Activated CD4-positive, CD25-positive, alpha-beta regulatory T cell treated with anti-CD3 and anti-CD28 coated beads, Interleukin-2, amount 50 U/mL, for 24 hours (primary cell): ENCODE measurements around the gene BTLA.
"Not testable (repeated sequence)": the region's sequence is repeated elsewhere in the genome, so short reads cannot be mapped to it uniquely, and the experiment has no call there.

Experiments
- ATAC-seq, 2 donors: fragments of 150-1000 bp; cut with Tn5 transposase; one replicate each; pipeline ENCODE4 v1.10.0; 2021; ENCODE audit warnings: mild to moderate bottlenecking in 1 of 2, moderate library complexity in 1 of 2

The BTLA gene

GRCh38 chr3:112437146-112438022 is 61.9 kb downstream of the BTLA start:
- peak; percentile 25 to 51 for ATAC-seq

- no peak for ATAC-seq
These were observed 69.3 kb downstream of the BTLA start for GRCh38 chr3:112429960-112430359.

DNA sequence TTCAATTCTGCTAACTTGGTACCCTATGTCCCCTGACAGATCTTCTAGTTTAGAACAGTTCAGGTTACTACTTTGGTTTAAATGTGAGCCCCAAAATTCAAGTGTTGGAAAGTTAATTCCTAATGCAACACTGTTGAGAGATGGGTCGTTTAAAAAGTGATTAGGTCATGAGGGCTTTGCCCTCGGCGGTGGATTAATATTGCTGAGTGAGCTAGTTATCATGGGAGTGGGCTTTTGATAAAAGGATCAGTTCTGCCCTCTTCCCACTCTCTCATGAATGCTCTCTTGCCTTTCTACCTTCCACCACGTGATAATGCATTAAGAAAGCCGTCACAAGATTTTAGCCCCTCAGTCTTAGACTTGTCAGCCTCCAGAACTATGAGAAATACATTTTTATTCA is 72.1 kb downstream of the BTLA start:
- no peak for ATAC-seq

DNA sequence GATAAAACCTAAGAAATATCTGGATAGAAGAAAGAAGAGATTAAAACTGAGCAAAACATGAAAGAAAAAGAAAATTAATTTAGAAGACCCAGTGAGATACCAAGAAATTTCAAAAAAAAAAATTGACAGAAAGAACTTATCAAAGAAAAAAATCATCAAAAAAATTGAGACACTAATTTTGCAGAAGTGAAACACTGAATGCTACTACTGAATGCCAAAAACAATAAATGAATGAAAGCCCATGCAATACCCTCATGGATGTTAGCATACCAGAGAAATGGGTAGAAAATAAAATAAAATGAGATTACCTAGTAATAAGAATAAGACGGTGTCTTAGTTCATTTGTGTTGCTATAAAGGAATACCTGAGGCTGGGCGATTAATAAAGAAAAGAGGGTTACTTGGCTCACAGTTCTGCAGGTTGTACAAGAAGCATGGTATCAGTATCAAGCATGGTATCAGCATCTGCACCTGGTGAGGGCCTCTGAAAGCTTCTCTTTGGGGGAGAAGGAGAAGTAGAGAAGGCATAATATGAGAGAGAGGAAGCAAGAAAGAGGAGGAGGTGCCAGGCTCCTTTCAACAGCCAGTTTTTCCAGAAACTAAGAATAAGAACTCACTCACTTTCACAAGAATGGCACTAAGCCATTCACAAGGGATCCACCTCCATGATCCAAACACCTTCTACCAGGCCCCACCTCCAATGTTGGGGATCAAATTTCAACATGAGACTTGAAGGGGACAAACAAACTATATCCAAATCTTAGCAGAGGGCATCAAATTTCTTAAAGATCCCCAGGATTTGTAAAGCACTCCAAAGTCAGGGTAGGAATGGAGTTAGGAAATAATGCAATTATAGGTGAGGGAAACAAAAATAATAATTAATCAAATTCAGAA is 73.2 kb downstream of the BTLA start:
- ATAC-seq: no peak

GRCh38 chr3:112425382-112425781 is 73.9 kb downstream of the BTLA start:
- ATAC-seq: no peak

GRCh38 chr3:112424394-112424793 is 74.9 kb downstream of the BTLA start:
- no peak for ATAC-seq

DNA sequence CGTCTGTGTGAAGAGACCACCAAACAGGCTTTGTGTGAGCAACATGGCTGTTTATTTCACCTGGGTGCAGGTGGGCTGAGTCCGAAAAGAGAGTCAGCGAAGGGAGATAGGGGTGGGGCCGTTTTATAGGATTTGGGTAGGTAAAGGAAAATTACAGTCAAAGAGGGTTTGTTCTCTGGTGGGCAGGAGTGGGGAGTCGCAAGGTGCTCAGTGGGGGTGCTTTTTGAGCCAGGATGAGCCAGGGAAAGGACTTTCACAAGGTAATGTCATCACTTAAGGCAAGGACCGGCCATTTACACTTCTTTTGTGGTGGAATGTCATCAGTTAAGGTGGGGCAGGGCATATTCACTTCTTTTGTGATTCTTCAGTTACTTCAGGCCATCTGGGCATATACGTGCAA is 76.4 kb downstream of the BTLA start:
- not testable (repeated sequence) for ATAC-seq

GRCh38 chr3:112418526-112418925 is 80.7 kb downstream of the BTLA start:
- not testable (repeated sequence) for ATAC-seq

GRCh38 chr3:112417696-112418318 is 81.5 kb downstream of the BTLA start:
- ATAC-seq: no peak

- ATAC-seq: no peak
These were observed 82.7 kb downstream of the BTLA start for GRCh38 chr3:112416391-112417212.

GRCh38 chr3:112415390-112415789 is 83.9 kb downstream of the BTLA start:
- no peak for ATAC-seq
